ENCODE data around the gene RASSF8. TPM values are rescaled to one million over a fixed set of nuclear protein-coding genes. Genes with fewer than 3 reads are reported as not detected.

The RASSF8 gene
- total RNA-seq, 1 donor from 2014 or later, result 60.6 TPM

- TF ChIP-seq CTCF (IDR thresholded peaks at IDR 0.05; ENCODE audit: unreplicated experiment), result no peak
- Mint-ChIP-seq H3K27ac (peak overlapping the region; percentile 75), H3K9me3 (peaks cover 24% of the 10 kb centered on the region), H3K27me3 (ENCODE audit: low read depth) (no peaks in the 10 kb centered on the region), H3K4me1 (peaks cover 14% of the 10 kb centered on the region), H3K36me3 (peaks cover 31% of the 10 kb centered on the region), H3K4me3 (no peak overlapping the region)
- DNase-seq (ENCODE audit: low spot score in 2 of 2, unreplicated experiment in 2 of 2), result no peak
Observed at GRCh38 chr12:26077915-26078702, 119.6 kb downstream of the RASSF8 start.

GRCh38 chr12:26080911-26081310 is 122.4 kb downstream of the RASSF8 start:
- no peak for DNase-seq (ENCODE audit: low spot score in 2 of 2, unreplicated experiment in 2 of 2)
- H3K9me3 Mint-ChIP-seq, result peaks cover 31% of the 10 kb centered on the region
- no peaks in the 10 kb centered on the region for H3K27me3 Mint-ChIP-seq (ENCODE audit: low read depth)
- peaks cover 14% of the 10 kb centered on the region for H3K4me1 Mint-ChIP-seq
- H3K36me3 Mint-ChIP-seq, result peaks cover 31% of the 10 kb centered on the region
- no peak overlapping the region for H3K27ac Mint-ChIP-seq
- H3K4me3 Mint-ChIP-seq, result no peak overlapping the region
- TF ChIP-seq CTCF (IDR thresholded peaks at IDR 0.05; ENCODE audit: unreplicated experiment), result no peak

GRCh38 chr12:26086936-26087335 is 128.5 kb downstream of the RASSF8 start:
- Mint-ChIP-seq H3K27me3 (ENCODE audit: low read depth) (no peaks in the 10 kb centered on the region), H3K9me3 (peaks cover 20% of the 10 kb centered on the region), H3K27ac (no peak overlapping the region), H3K36me3 (peaks cover 17% of the 10 kb centered on the region), H3K4me1 (peaks cover 12% of the 10 kb centered on the region), H3K4me3 (no peak overlapping the region)
- no peak for TF ChIP-seq CTCF (IDR thresholded peaks at IDR 0.05; ENCODE audit: unreplicated experiment)
- DNase-seq (ENCODE audit: low spot score in 2 of 2, unreplicated experiment in 2 of 2), result no peak

- no peak for DNase-seq (ENCODE audit: low spot score in 2 of 2, unreplicated experiment in 2 of 2)
- H3K9me3 Mint-ChIP-seq, result peaks cover 7% of the 10 kb centered on the region
- H3K4me3 Mint-ChIP-seq, result no peak overlapping the region
- TF ChIP-seq CTCF (IDR thresholded peaks at IDR 0.05; ENCODE audit: unreplicated experiment), result no peak
- H3K36me3 Mint-ChIP-seq, result peaks cover 7% of the 10 kb centered on the region
- H3K27me3 Mint-ChIP-seq (ENCODE audit: low read depth), result no peaks in the 10 kb centered on the region
- H3K27ac Mint-ChIP-seq, result no peak overlapping the region
- peaks cover 16% of the 10 kb centered on the region for H3K4me1 Mint-ChIP-seq
Observed at GRCh38 chr12:26088998-26089397, 130.5 kb downstream of the RASSF8 start.

- peak overlapping the region; percentile 72 for H3K27ac Mint-ChIP-seq
- no peak for TF ChIP-seq CTCF (IDR thresholded peaks at IDR 0.05; ENCODE audit: unreplicated experiment)
- no peak for DNase-seq (ENCODE audit: low spot score in 2 of 2, unreplicated experiment in 2 of 2)
- H3K4me1 Mint-ChIP-seq, result peaks cover 20% of the 10 kb centered on the region
- no peaks in the 10 kb centered on the region for H3K27me3 Mint-ChIP-seq (ENCODE audit: low read depth)
- no peak overlapping the region for H3K4me3 Mint-ChIP-seq
- H3K9me3 Mint-ChIP-seq, result no peaks in the 10 kb centered on the region
- no peaks in the 10 kb centered on the region for H3K36me3 Mint-ChIP-seq
Observed at GRCh38 chr12:26090836-26091510, 132.5 kb downstream of the RASSF8 start.

Measured in mesothelial cell of epicardium (in vitro differentiated cells).